Mucosa of descending colon (tissue), 3 donors: ENCODE measurements around the gene ZNF417. TPM values are rescaled to one million over a fixed set of nuclear protein-coding genes. Genes with fewer than 3 reads are reported as not detected.
"Not testable (repeated sequence)": the region's sequence is repeated elsewhere in the genome, so short reads cannot be mapped to it uniquely, and the experiment has no call there.

Source experiments
- ATAC-seq: fragments of 200-7000 bp; cut with Tn5 transposase; one replicate; pipeline ENCODE4 v1.9.1; 2020; ENCODE audit warnings: mild to moderate bottlenecking, moderate library complexity
- DNase-seq, 3 donors: peaks; one replicate each; pipeline ENCODE4 v3.0.0-alpha.2; 2020
- H3K36me3 ChIP-seq: fragments of 200-600 bp; one replicate; pipeline ENCODE4 v1.8.0; 2021; ENCODE audit warnings: low read depth, mild to moderate bottlenecking
- H3K4me1 ChIP-seq: fragments of 200-600 bp; one replicate; pipeline ENCODE4 v1.8.0; 2021; ENCODE audit warnings: low read depth, mild to moderate bottlenecking
- H3K4me3 ChIP-seq: fragments of 200-600 bp; one replicate; pipeline ENCODE4 v1.8.0; 2021; ENCODE audit warnings: mild to moderate bottlenecking
- H3K9me3 ChIP-seq: fragments of 200-600 bp; one replicate; pipeline ENCODE4 v1.8.0; 2021; ENCODE audit warnings: mild to moderate bottlenecking
- CTCF ChIP-seq: fragments of 200-600 bp; IDR thresholded peaks from one replicate; pipeline ENCODE4 v1.8.0; 2022; ENCODE audit warnings: antibody characterized with exemption, mild to moderate bottlenecking
- intact Hi-C, 2 donors: fragments of 100-400 bp; cut with DNase I in 1 of 2; cut with micrococcal nuclease in 1 of 2; formaldehyde crosslinking; loops; one replicate each; pipeline versions ENCODE4 v1.11.0 to v1.11.1; 2022; cut with DNase I, micrococcal nuclease
- total RNA-seq, 3 donors: library from RNA; stranded (reverse); fragmentation: NEBNext Ultra II Directional in 2 of 3; extraction: Animal tissue kit (Norgen Biotek cat#: 25700) in 2 of 3; gene quantifications; one replicate each; pipeline versions ENCODE4 v1.2.1 to v1.2.4, GENCODE V29; 2021 to 2023
- donor health status: DM: no; HTN: no; CAD: no; lungs with moderate emphysema.
- donor health status: DM: no; HTN: no; CAD: no.
- donor health status: DM: no; HTN: yes; CAD: no.

The ZNF417 gene
- total RNA-seq, 3 donors from 2014 or later = 12.3 to 19.9 (median 15.7) TPM

- intact Hi-C loops = no loop called here
- ATAC-seq (no peak), DNase-seq (peak in 2 of 3 donors; percentile 3 to 36)
- Histone ChIP-seq H3K36me3 (no peaks in the 10 kb centered on the region), H3K4me1 (no peaks in the 10 kb centered on the region), H3K4me3 (no peak overlapping the region), H3K9me3 (peaks cover 14% of the 10 kb centered on the region)
- no peak for TF ChIP-seq CTCF
Observed at GRCh38 chr19:57903618-57904184, 12.7 kb downstream of the ZNF417 start.

- Histone ChIP-seq H3K36me3 (no peaks in the 10 kb centered on the region), H3K9me3 (no peaks in the 10 kb centered on the region), H3K4me3 (no peak overlapping the region), H3K4me1 (no peaks in the 10 kb centered on the region)
- intact Hi-C loops = no loop called here
- no peak for TF ChIP-seq CTCF
- DNase-seq (no peak), ATAC-seq (no peak)
Observed at GRCh38 chr19:57900311-57900710, 16.1 kb downstream of the ZNF417 start.

- DNase-seq, ATAC-seq, intact Hi-C loops, H3K36me3 ChIP-seq, H3K4me3 ChIP-seq: not testable (repeated sequence)
- Histone ChIP-seq H3K4me1 (peaks cover 16% of the 10 kb centered on the region), H3K9me3 (peaks cover 13% of the 10 kb centered on the region)
Observed at GRCh38 chr19:57890706-57891105, 25.7 kb downstream of the ZNF417 start.

GRCh38 chr19:57888560-57889231 lies 27.7 kb downstream of the ZNF417 start, which contains the start of gene ZNF814:
Gene ZNF814 (minus strand): TSS chr19:57889037. CDS start chr19:57888802, 235 bp downstream.
- intact Hi-C loops = no loop called here
- peak; percentile 93 for ATAC-seq
- no peaks in the 10 kb centered on the region for H3K36me3 ChIP-seq

GRCh38 chr19:57888107-57888559 lies 28.3 kb downstream of the ZNF417 start:
- no peak for TF ChIP-seq CTCF
- intact Hi-C loops = no loop called here

More at GRCh38 chr19:57888560-57889231, 27.7 kb downstream of the ZNF417 start, which contains the start of gene ZNF814:
- Histone ChIP-seq H3K4me3 (peak within 1 kb of the TSS; percentile 44), H3K9me3 (peaks cover 23% of the 10 kb centered on the region), H3K4me1 (peaks cover 16% of the 10 kb centered on the region)
- TF ChIP-seq CTCF = no peak
- DNase-seq = peak; percentile 79 to 95 (median 91)

More at GRCh38 chr19:57888107-57888559, 28.3 kb downstream of the ZNF417 start:
- H3K9me3 ChIP-seq = peaks cover 28% of the 10 kb centered on the region
- no peaks in the 10 kb centered on the region for H3K36me3 ChIP-seq
- H3K4me1 ChIP-seq = peaks cover 16% of the 10 kb centered on the region
- DNase-seq = peak in 1 of 3 donors; percentile 19
- ATAC-seq = peak; percentile 60
- H3K4me3 ChIP-seq = peak overlapping the region; percentile 44
